ENCODE measurements around the gene ARHGAP10.

- no peak for TF ChIP-seq CTCF (IDR thresholded peaks at IDR 0.05)
- TF ChIP-seq POLR2A (IDR thresholded peaks at IDR 0.05) = no peak
Measured at GRCh38 chr4:147768113-147768512, 36.2 kb downstream of the ARHGAP10 start.

Data from prostate gland (tissue), 2 donors.